ENCODE measurements around the gene TTC28. TPM values are rescaled to one million over a fixed set of nuclear protein-coding genes. Genes with fewer than 3 reads are reported as not detected.
"Not testable (repeated sequence)": the region's sequence is repeated elsewhere in the genome, so short reads cannot be mapped to it uniquely, and the experiment has no call there.

TTC28 gene
- total and polyA plus RNA-seq, 7 donors: 1.2 to 12.1 (median 3.5) TPM

- no peak for TF ChIP-seq CTCF (IDR thresholded peaks at IDR 0.05)
- no peak for ATAC-seq
- intact Hi-C loops (cut with DNase I): no loop called here
Observed at GRCh38 chr22:28072066-28072465, 607.6 kb downstream of the TTC28 start.

GRCh38 chr22:28068826-28069225 lies 610.8 kb downstream of the TTC28 start:
- DNase-seq (no peak), ATAC-seq (no peak)
- Histone ChIP-seq H3K9me3 (no peaks in the 10 kb centered on the region), H3K36me3 (ENCODE audit: insufficient read depth in 1 of 2, low read depth in 1 of 2) (no peaks in the 10 kb centered on the region), H3K27ac (no peak overlapping the region), H3K27me3 (ENCODE audit: insufficient read depth in 3 of 3, low read length in 2 of 3) (no peaks in the 10 kb centered on the region), H3K4me3 (no peak overlapping the region), H3K4me1 (no peaks in the 10 kb centered on the region)
- intact Hi-C loops (cut with DNase I): no loop called here
- 76 to 87% (median 81%) methylated on average over 2 of the region's 2 CpGs for WGBS, 3 donors
- TF ChIP-seq CTCF (IDR thresholded peaks at IDR 0.05): no peak

More at GRCh38 chr22:28072066-28072465, 607.6 kb downstream of the TTC28 start:
- Histone ChIP-seq H3K27ac (no peak overlapping the region), H3K4me1 (peaks cover 13% of the 10 kb centered on the region), H3K4me3 (no peak overlapping the region), H3K27me3 (ENCODE audit: insufficient read depth in 3 of 3, low read length in 2 of 3) (no peaks in the 10 kb centered on the region), H3K36me3 (ENCODE audit: insufficient read depth in 1 of 2, low read depth in 1 of 2) (no peaks in the 10 kb centered on the region), H3K9me3 (no peaks in the 10 kb centered on the region)
- DNase-seq: no peak
- 79 to 98% (median 95%) methylated on average over 3 of the region's 3 CpGs for WGBS, 3 donors

GRCh38 chr22:28064920-28065319 lies 614.7 kb downstream of the TTC28 start:
- DNase-seq (no peak), ATAC-seq (no peak)
- Histone ChIP-seq H3K27me3 (ENCODE audit: insufficient read depth in 3 of 3, low read length in 2 of 3) (no peaks in the 10 kb centered on the region), H3K27ac (no peak overlapping the region), H3K36me3 (ENCODE audit: insufficient read depth in 1 of 2, low read depth in 1 of 2) (no peaks in the 10 kb centered on the region), H3K9me3 (no peaks in the 10 kb centered on the region), H3K4me3 (no peak overlapping the region), H3K4me1 (no peaks in the 10 kb centered on the region)
- intact Hi-C loops (cut with DNase I): no loop called here
- 67 to 83% (median 70%) methylated on average over 2 of the region's 2 CpGs for WGBS, 3 donors
- TF ChIP-seq CTCF (IDR thresholded peaks at IDR 0.05): no peak

DNA sequence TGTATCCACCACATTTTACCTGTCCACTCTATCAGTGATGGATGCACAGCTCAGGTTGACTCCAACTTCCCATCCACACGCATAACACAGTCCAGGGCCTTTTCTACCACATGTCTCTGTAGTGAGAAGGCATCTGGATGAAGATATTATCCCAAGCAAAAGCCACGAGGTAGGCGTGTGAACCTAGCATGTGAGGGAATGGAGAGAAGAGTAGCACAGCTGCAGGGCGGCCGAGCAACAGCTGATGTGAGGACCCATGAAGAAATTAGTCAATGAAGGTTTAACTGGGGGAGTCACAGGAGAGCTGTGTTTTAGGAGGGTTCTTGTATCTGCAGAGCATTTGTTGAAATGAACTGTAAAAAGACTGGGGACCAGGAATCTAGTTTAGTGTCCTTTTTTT lies 616.0 kb downstream of the TTC28 start:
- no peaks in the 10 kb centered on the region for H3K36me3 ChIP-seq (ENCODE audit: insufficient read depth in 1 of 2, low read depth in 1 of 2)
- WGBS, 3 donors: 78 to 95% (median 90%) methylated on average over 5 of the region's 5 CpGs
- no peak for DNase-seq
- ATAC-seq: no peak
- no peaks in the 10 kb centered on the region for H3K27me3 ChIP-seq (ENCODE audit: insufficient read depth in 3 of 3, low read length in 2 of 3)
- H3K9me3 ChIP-seq: no peaks in the 10 kb centered on the region
- TF ChIP-seq CTCF (IDR thresholded peaks at IDR 0.05): no peak
- intact Hi-C loops (cut with DNase I): no loop called here
- H3K4me3 ChIP-seq: no peak overlapping the region
- no peak overlapping the region for H3K27ac ChIP-seq
- H3K4me1 ChIP-seq: no peaks in the 10 kb centered on the region

GRCh38 chr22:28060594-28060993 lies 619.0 kb downstream of the TTC28 start:
- 76 to 87% (median 84%) methylated on average over 2 of the region's 2 CpGs for WGBS, 3 donors
- H3K4me3 ChIP-seq; H3K36me3 ChIP-seq (ENCODE audit: insufficient read depth in 1 of 2, low read depth in 1 of 2); intact Hi-C loops (cut with DNase I); ATAC-seq; DNase-seq; H3K9me3 ChIP-seq; H3K4me1 ChIP-seq; H3K27me3 ChIP-seq (ENCODE audit: insufficient read depth in 3 of 3, low read length in 2 of 3); H3K27ac ChIP-seq: not testable (repeated sequence)

All from psoas muscle (tissue), 8 donors.